ENCODE data around the gene CLSTN2.

The CLSTN2 gene

GRCh38 chr3:140097874-140098635 lies 163.1 kb downstream of the CLSTN2 start:
- DNase-seq: no peak

- DNase-seq: no peak
These were observed 165.5 kb downstream of the CLSTN2 start for GRCh38 chr3:140100479-140100878.

DNA sequence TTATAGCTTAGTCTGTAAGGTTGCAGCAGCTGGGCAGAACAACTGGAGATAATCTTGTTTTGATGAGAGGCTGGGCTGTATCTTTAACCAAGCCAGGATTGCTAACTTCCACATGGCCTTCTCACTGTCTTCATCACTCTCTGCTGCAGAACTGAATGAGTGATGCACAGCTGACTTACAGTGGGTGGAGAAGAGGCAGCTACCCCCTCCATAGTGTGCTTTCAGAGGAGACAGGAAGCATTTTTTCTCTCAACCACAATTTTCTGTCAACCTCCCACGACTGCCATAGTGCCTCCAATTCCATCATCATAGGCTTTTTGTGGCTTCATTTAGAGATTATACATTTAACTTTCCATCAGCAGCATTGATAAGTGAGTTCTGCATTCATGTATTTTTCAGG lies 168.2 kb downstream of the CLSTN2 start:
- no peak for DNase-seq

GRCh38 chr3:140103986-140104645 lies 169.1 kb downstream of the CLSTN2 start:
- DNase-seq: peak in 1 of 2 donors; percentile 30

DNA sequence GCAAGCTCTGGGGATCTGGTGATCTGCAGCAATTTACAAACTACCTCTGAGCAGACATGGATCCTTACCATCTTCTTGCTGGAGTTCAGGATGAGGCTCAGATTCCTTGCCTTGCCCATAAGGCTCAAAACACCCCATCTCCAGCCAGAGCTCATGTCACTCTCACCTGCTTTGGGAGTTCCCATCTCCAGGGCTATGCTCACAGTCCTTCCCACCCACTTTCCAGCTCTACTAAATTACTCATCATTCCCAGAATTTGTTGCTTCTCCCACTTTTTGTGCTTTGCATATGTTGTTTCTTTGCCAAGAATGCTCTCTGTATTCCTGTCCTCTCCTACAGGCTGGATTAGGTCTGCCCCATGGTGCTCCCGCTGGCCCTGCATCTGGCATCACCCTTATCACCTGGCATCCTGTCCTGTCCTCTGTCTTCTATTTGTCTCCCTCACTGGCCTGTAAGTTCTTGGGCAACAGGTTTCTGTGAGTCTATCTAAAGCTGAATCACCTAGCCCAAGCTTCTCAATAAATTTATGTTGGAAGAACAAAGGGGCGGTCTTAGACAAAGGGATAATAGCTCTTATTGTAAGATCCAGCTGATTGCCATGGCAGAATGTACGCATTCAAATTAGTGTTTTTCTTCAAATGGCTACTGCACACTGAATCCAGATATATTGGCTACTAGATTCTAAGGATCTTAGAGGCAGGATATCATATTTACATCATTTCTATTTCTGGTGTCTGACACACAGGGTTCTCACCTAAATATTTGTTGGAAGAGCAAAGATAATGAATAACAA lies 179.2 kb downstream of the CLSTN2 start:
- no peak for DNase-seq

- DNase-seq: no peak
These were observed 179.8 kb downstream of the CLSTN2 start for GRCh38 chr3:140114789-140115080.

- DNase-seq: no peak
These were observed 182.1 kb downstream of the CLSTN2 start for GRCh38 chr3:140117096-140117526.

- no peak for DNase-seq
These were observed 187.2 kb downstream of the CLSTN2 start for GRCh38 chr3:140122183-140122582.

DNA sequence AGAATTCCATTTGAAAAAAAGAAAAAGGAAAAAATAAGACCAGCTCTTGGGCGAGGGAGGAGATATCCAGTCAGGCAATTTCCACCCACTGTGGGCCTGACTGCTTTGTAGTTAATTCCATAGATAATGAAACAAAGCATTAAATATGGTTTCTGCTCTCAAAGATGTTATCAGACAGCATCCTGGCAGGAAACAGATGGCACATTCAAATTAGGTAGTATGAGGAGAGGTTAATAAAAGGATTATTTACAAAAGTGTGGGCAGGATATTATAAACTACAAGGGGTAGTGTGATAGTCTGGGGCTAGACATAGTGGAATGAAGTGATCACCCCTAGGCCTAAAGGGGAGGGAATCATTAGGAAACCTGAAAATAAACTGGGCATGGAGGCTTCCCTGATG lies 193.2 kb downstream of the CLSTN2 start:
- no peak for DNase-seq

- peak in 1 of 2 donors; percentile 13 for DNase-seq
These were observed 193.6 kb downstream of the CLSTN2 start for GRCh38 chr3:140128631-140129030.

- DNase-seq: no peak
These were observed 194.8 kb downstream of the CLSTN2 start for GRCh38 chr3:140129768-140130284.

- no peak for DNase-seq
These were observed 196.9 kb downstream of the CLSTN2 start for GRCh38 chr3:140131895-140132294.

DNA sequence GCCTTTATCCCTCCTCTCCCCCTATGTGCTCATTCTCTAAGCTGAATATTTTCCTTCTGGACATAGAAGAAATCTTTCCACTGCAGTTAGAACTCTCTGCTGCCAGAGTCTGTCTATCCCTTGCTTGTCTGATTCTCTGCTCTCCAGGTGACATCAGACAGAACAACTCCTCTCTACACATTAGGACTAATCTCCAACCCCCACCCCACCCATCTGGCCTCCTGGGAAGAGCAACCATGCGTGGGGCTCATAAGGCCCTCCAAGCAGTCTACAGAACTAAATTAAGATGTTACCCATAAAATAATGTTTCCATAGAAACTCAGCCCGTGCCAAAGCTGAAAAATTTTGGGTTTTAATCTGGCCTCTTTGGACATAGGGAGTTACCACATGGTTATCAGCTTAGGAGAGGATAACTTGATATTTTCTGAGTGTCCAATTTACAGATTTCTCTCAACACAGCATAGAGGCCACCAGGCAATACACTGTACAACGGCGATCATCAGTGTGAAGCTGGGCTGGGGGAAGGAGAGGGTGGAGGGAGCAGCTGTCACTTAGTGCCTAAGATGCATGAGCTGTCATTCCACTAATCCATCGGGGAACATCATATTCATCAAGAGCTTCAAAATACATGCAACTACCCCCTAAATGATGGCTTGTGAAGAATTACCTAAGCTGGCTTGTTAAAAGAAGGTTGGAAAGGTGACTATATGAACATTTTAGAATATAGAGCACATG lies 199.4 kb downstream of the CLSTN2 start:
- no peak for DNase-seq

- DNase-seq: no peak
These were observed 200.5 kb downstream of the CLSTN2 start for GRCh38 chr3:140135461-140135860.

GRCh38 chr3:140143367-140144069 lies 208.5 kb downstream of the CLSTN2 start:
- no peak for DNase-seq

GRCh38 chr3:140145528-140145927 lies 210.5 kb downstream of the CLSTN2 start:
- no peak for DNase-seq

- DNase-seq: no peak
These were observed 211.7 kb downstream of the CLSTN2 start for GRCh38 chr3:140146668-140147067.

DNA sequence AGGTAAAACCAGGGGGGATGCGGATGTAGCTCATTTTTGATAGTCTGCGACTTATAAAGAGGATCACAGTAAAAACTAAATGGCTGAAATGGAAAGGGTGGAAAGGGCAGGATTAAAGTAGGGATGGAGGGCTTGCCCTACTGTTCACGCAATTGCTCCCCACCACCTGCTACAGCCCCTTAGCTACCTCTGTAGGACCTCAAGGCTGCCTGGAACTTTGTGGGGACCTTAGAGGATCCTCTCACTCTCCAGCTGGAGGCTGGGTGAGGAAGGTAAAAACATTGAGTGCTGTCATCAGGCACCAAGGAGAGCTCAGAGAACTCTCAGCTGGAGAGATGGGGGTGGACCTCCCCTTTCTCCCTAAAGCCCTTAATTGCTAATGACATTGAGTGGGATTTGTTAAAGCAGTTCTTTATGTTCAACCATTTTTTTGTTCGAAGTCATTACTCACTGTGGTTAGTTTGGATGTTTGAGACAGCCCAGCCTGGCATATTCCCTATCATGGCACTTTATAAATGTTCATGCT lies 213.0 kb downstream of the CLSTN2 start:
- no peak for DNase-seq

- DNase-seq: no peak
These were observed 213.9 kb downstream of the CLSTN2 start for GRCh38 chr3:140148824-140149390.

DNA sequence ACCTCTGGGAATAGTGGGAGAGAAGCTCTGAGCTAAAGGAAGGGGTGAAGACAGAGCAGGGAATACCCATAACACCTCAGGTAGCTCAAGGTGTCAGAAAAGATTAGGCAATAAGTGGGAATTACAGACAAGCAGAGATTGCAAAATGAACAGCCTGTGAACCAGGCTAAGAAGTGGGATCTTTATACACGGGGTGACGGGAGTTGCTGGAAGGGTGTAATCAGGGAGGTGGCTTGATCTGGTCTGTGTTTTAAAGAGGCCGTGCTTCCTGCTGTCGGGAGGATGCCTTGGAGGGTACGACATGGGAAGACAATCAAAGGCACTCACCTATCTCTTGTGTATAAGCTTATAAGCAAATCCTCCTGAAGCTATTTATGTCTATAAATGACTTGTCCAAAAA lies 216.3 kb downstream of the CLSTN2 start:
- no peak for DNase-seq

DNA sequence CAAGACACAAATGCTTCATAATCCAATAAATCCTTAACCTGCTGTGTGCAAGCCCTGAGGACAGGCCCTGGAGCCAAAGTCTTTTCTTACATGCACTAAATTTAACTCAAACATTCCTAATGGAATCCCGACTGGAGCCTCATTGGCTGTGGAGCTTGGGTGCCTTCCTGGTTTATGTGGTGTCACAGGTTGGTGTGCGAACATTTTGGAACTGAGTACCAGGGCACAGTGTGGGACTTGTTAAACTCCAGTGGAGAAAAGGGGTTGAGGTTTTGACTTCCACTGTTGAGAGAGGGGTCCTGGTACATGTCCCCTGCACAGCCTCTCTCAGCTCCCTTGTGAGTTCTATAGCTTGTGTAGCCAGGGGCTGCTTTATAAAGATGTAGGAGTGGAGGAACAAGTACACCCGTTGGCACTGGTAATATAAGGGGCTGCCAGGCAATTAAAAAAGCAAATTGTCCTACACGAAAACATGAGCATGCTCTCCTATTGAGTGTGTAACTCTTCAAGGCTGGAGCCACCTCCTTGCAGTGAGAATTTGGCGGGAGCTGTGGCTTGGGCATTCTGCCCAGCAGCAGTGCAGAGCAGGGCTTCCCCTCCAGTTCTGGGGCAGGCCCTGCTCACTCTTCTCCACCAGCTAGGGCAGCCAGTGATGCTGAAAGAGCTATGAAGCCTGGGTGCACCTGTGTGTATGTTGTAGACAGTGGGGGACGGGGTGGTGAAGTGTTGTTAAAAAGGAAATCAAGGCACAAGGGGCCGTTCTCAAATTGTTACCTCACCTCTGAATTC lies 218.1 kb downstream of the CLSTN2 start:
- DNase-seq: peak in 1 of 2 donors; percentile 17

Data from hippocampal formation (tissue), 2 donors.